SHP77 (cell line): ENCODE results near the gene PRPS1.
"Not testable (repeated sequence)": the region's sequence is repeated elsewhere in the genome, so short reads cannot be mapped to it uniquely, and the experiment has no call there.

Experiments
- DNase-seq, 2 experiments: peaks; one replicate each; lab custom pipeline; 2025; lab: John Stamatoyannopoulos, UW

The PRPS1 gene

GRCh38 chrX:107630031-107630689 is 1.9 kb downstream of the PRPS1 start:
- no peak for DNase-seq

DNA sequence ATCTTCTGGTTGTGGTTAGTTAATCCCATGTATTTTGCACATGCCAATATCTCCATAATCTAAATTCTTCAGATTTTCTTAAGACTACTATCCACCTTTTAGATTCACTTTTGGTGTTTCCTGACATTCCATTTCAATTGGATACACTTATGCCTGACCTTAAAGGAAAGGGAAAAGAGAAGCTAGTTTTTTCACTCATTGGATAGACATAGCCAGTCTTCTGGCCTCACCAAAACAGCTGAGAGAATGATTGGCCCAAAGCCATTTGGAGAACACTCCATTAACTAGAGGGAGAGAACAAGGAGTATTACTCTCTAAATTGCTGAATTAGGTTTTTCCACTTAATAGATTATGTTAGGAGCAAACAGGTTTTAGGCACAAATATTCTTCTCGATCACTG is 4.0 kb downstream of the PRPS1 start:
- DNase-seq, result no peak

DNA sequence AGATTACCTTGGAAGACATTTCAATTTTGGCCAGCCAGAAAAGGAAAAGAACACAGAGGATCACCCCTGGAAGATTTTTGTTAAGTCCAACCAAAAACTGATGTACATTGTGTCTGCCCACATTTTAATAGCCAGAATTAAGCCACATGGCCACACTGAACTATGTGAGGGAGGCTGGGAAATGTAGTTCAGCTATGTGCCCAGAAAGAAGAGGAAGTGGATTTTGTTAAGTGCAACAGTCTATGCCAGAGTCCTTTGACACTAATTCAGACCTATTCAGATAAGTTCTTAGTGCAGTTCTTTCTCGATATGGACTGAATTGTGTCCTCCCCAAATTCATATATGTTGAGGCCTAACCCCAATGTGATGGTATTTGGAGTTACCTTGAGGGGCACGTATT is 18.4 kb downstream of the PRPS1 start:
- no peak for DNase-seq

DNA sequence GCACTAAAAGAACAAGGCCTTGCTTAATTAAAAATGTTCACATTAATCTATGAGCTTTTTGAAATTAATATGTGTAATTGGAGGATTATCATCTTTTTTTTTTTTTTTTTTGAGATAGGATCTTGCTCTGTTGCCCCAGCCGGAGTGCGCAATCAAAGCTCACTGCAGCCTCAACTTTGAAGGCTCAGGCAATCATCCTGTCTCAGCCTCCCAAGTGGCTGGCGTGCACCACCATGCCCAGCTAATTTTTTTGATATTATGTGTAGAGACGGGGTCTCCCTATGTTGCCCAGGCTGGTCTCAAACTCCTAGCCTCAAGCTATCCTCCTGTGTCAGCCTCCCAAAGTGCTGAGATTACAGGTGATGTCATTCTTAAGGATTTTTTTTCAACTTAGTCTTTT is 20.0 kb downstream of the PRPS1 start:
- DNase-seq, result no peak

DNA sequence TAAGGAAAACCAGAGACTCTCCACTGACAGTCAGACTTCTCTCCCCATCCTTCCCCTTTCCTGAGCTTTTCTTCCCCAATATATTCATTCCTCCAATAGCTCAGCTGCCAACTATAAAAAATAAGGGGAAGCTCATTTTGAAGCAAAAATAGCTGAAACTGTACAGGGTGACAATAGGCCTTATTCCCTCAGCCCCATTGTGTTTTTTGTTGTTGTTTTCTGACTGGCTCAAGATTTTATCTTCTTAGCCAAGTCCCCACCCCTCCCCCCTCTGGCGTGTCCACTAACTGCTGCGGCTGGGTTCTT is 26.2 kb downstream of the PRPS1 start:
- no peak for DNase-seq

- DNase-seq, result peak; percentile 51 to 73
Observed at GRCh38 chrX:107654872-107655761, 26.8 kb downstream of the PRPS1 start.

GRCh38 chrX:107656978-107657377 is 28.7 kb downstream of the PRPS1 start:
- DNase-seq, result no peak

DNA sequence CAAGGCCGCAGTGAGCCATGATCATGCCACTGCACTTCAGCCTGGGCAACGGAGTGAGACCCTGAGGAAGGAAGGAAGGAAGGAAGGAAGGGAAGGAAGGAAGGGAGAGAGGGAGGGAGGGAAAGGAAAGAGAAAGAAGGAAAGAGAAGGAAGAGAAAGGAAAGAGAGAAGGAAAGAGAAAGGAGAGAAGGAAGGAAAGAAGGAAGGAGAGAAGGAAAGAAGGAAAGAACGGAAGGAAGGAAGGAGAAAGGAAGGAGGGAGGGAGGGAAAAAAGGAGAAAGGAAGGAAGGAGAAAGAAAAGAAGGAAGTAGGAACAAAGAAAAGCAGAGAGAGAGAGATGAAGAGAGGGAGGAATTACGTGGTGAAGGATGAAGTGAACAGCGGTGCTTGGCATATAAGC is 30.4 kb downstream of the PRPS1 start:
- DNase-seq, result no peak

- no peak for DNase-seq
Observed at GRCh38 chrX:107659286-107659685, 31.0 kb downstream of the PRPS1 start.

DNA sequence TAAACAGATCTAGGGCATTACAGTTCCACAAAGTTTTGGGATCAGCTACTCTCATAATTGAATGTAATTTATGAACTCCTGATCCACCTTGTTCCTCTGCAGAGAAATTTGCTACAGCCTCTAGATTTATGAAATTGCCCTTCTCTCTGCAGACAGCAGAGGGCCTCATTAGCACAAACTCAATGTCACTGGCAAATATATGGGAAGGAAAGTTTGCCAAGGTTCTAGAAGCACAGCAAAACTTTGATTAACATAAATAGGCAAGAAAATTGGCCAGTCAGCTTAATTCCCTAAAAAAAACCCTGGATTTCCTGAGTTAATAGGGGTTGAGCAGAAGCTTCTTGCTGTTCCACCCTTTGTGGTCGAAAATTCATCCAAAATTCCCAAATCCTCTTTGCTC is 31.5 kb downstream of the PRPS1 start:
- peak in 1 of 2 experiments; percentile 5 for DNase-seq

- no peak for DNase-seq
Observed at GRCh38 chrX:107662145-107662544, 33.8 kb downstream of the PRPS1 start.

DNA sequence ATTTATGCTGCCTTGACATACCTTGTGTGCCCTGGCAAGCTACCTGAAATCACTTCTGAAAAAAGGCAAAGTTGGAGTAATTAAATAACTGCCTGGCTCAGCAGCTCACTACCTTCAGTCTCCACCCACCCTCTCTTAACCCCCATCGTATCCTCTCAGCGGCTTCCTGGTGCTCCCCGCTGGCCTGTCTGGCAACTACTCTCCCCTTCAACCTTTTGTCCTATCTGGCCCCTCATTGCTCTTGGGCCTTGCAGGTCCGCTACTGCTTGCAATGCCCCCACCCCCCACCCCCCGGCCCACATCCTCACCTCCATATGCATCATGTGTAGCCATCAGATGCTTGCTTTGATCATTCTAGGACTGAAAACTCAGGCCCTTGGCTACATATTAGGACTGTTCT is 34.5 kb downstream of the PRPS1 start:
- DNase-seq, result no peak

DNA sequence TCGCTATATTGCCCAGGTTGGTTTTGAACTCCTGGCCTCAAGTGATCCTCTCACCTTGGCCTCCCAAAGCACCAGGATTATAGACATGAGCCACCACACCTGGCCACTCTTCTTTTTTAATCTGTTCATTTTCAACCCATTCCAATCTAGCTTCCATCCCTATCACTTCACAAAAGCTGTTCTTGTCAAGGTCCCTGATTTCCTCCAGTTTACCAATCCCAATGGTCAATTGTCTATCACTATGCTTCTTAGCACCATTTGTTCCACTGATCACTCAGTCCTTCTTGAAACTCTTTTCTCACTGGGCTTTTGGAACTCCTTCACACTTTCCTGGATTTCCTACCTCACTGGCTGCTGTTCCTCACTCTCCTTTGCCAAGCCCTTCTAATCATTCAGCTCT is 38.6 kb downstream of the PRPS1 start:
- DNase-seq, result no peak

- DNase-seq, result no peak
Observed at GRCh38 chrX:107667426-107667825, 39.1 kb downstream of the PRPS1 start.

- DNase-seq, result not testable (repeated sequence)
Observed at GRCh38 chrX:107668710-107669109, 40.4 kb downstream of the PRPS1 start.

GRCh38 chrX:107669261-107669660 is 41.0 kb downstream of the PRPS1 start:
- DNase-seq, result no peak

DNA sequence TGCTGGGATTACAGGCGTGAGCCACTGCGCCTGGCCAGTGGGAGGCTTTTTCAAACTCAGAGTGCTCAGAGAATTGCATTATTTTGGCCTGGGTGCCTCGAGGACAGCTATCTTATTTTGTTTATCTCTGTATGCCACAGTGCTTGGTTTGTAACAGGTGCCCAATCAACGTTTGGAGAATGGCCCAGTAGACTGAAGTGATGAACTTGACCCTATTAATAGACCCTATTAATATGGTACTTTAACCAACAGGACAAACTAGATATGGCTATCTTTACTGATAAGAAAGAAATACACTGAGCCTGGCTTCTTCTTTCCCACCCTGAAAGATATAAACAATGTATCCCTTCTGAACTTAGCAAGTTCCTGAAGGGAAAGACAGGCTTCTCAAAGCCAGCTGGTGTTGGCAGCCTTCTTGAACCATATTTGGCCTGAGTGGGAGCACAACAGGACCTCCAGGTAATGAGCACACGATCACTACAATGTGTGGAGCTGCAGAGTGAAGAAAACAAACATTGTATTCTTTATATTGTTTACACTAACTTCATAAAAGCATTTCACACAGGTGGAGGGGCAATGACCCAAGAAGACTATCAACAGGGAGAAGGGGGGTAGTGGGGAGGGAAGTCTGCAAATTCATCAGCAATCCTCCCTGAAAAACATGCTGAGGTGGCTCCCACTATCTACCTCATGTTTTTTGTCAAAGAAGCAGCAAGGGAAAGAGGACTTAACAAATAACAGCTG is 41.7 kb downstream of the PRPS1 start:
- DNase-seq, result no peak

DNA sequence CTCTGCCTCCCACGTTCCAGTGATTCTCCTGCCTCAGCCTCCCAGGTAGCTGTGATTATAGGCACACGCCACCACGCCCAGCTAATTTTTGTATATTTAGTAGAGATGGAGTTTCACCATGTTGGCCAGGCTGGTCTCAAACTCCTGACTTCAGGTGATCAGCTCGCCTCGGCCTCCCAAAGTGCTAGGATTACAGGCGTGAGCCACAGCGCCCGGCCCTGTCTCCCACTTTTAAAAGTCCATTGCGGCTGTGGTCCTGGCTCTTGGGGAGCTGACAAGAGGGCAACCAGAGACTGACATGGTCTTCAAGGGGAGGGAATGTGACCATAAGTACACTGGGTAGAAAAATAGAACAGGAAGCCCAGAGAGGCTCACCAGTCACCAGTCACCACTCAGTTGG is 42.9 kb downstream of the PRPS1 start:
- not testable (repeated sequence) for DNase-seq

- DNase-seq, result peak; percentile 21 to 37
Observed at GRCh38 chrX:107672955-107673378, 44.7 kb downstream of the PRPS1 start.

- DNase-seq, result no peak
Observed at GRCh38 chrX:107673431-107673830, 45.1 kb downstream of the PRPS1 start.

DNA sequence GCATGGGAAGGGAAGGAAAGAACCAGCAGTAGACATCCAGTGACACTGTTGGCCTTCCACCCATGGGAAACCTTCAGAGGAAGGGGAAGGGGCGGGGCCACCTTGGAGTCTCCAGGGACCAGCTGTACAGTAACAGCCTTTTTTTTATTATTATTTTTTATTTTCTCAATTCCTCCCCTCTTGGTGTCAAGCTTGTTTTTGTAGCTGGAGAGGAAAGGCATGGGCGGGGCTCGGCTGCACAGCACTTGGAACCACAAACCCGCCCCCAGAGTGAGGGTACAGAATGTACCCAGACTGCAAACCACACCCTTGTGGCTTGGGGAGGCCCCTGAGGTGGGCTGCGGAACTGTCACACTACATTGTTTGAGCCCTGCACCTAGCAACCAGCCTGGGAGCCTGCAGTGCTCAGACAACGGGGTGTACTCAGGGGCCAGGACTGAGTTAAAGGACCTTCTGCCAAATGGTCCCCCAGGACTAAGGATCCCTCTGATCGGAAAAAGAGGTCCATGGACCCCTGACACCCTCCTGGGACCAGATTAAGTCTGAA is 45.7 kb downstream of the PRPS1 start:
- no peak for DNase-seq

DNA sequence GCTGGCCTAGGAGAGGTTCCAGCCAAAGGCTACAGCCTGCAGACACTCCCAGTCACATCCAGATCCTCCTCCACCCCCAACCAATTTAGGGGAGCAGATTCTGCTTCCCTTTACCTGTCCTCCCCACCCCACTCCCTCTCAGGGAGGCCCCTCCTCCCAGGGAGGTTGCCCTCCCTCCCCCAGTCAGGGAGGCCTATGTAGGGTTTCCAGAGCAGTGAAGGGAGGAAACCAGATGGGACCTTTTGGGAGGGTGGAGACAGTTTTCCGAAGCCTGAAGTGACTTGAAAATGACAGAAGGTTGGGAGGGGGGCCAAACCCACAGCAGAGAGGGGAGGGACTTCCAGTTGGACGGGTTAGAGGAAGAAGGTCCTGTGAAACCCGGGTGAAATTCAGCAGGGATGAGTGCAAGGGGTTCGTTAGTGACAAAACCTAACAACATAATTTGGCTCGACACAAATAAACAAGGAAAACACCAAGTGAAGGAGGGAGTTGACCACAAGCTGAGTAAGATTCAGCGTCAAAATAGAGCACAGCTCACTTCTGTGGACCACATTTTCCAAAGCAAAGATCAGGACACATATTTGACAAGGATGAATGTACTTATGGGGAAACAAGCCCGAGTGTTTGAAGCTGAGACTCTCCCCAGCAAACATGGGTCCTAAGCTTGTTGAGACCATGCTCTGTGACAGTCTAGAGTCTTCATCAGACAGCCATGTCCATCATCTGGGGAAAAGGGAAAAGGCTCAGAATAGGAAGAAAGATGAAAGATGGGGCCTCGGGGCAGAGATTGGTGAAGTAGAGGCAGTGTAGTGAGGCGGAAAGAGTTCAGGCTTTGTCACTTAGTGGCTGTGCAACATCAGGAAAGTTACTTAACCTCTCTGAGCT is 46.4 kb downstream of the PRPS1 start:
- DNase-seq, result no peak
